Measurements from ENCODE around the gene PRR18.

Gene PRR18

DNA sequence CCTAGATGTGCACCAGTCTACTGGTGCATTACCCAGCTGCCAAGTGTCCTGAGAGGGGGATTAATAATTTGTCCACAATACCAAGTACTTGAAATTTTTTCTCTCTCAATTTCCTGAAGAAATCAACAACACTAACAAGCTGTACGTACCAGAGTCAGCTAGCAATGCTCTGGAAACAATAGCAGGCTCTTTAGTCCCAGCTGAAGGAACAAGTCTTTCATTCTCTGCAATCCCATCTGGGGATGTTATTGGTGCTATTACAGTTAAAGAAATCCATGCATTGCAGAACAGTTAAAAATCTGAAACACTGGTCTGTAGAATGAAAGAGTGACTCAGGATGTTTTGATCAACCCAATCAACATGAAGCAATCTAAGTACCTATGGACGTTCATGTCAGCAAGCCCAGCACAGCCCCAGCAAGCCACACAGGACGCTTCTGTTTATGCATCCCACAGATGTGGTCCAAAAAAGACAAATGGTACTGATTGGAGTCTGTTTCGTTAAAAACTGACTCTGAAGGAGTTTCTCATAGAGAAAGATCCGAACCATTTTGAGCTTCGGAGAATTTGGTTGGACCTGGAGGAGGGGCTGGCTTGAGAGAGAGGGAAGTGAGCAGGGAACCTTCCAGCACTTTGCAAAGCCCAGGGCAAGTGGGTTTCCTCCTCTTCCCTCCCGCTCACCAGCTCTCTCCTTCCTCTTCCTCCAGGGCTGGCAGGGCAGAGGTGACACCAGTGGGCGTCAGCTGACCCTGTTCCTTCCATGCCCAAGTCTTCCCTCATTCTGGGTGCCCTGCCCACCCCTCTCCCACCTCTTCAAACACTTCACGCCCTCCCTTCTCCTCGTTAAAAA lies 11.9 kb downstream of the PRR18 start:
- TF ChIP-seq, protein P1, sequence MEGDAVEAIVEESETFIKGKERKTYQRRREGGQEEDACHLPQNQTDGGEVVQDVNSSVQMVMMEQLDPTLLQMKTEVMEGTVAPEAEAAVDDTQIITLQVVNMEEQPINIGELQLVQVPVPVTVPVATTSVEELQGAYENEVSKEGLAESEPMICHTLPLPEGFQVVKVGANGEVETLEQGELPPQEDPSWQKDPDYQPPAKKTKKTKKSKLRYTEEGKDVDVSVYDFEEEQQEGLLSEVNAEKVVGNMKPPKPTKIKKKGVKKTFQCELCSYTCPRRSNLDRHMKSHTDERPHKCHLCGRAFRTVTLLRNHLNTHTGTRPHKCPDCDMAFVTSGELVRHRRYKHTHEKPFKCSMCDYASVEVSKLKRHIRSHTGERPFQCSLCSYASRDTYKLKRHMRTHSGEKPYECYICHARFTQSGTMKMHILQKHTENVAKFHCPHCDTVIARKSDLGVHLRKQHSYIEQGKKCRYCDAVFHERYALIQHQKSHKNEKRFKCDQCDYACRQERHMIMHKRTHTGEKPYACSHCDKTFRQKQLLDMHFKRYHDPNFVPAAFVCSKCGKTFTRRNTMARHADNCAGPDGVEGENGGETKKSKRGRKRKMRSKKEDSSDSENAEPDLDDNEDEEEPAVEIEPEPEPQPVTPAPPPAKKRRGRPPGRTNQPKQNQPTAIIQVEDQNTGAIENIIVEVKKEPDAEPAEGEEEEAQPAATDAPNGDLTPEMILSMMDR (conservative IDR thresholded peaks at IDR 0.05; ENCODE audit: control insufficient read depth, insufficient read depth, low read depth, low read length): no peak
- DNase-seq (ENCODE audit: low read depth): no peak
- H3K4me3 ChIP-seq (ENCODE audit: control insufficient read depth, low read depth, low read length): no peak overlapping the region

DNA sequence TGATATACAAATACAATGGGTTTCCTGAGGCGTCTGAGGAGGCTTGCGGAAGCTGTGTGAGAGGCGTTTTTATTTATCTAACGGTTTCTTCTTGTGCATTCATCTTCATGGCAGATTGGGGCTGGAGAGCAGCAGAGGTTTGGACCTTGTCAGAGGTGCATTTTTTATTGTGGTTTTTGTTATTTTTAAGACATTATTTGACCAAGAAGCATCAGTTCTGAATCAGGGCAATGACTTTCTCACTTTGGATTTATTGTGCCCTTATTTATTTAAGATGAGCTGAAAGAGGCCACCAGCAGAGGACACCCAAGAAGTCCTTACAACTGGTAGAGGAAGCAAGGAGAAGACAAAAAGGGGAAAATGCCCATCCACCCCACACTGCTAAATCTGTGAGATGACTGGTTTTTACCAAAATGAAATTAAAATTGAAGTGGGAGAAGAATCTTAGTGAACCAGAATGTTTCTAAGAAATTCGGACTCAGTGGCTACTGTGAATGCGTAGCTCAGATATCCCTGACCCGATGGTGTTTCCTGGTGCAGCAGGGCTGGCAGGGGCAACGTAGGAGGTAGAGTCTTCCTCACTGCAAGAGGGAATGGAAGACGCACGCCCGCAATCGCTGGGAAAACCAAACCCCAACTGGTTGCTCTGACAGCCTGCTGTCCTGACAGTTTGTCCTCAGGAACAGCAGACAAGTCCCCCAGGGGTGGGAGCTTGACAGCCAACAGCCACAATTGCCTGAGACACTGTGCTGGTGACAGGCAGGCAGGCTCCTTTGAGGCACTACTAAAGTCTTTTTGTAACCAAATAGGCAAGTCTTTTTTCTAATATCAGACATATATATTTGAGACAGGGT lies 14.2 kb downstream of the PRR18 start:
- H3K4me3 ChIP-seq (ENCODE audit: control insufficient read depth, low read depth, low read length): no peak overlapping the region
- TF ChIP-seq, protein P1 (conservative IDR thresholded peaks at IDR 0.05; ENCODE audit: control insufficient read depth, insufficient read depth, low read depth, low read length): no peak
- DNase-seq (ENCODE audit: low read depth): no peak

DNA sequence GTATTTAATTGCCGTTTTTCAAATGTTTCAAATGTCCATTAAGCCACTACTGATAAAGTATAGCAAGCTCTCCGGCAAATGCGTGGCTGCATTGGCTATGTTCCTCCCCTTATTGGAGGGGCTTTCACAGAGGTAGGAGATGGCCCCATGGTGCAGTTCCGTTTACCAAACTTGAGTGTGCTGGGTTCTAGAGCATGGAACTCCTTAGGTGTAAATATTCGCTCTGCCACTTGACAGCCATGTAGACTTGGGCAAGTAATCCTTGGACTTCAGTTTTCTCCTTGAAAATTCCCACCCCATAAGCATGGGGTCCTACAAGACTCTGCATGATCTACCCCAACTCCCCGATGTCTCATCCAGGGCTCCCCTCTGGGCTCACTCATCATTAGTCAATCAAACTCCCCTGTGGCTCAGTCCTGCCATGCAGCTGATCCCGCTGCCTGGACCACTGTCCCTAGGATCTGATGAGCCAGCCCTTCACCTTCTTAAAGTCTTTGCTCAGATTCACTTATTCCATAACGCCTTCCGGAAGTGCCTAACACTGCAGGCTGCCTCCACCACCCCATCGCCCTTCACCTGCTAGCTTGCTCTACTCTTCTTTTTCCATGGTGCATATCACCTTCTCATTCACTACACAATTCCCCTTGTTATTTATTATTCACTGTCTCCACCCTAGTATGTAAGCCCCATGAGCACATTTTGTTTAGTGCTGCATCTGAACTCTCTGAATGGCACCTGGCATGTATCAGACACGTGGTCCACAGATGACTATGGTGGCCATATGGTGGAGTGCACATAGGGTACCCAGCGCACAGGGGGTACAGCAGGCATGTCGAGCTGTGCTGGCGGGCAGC lies 18.8 kb downstream of the PRR18 start:
- TF ChIP-seq, protein P1 (conservative IDR thresholded peaks at IDR 0.05; ENCODE audit: control insufficient read depth, insufficient read depth, low read depth, low read length): no peak
- no peak for DNase-seq (ENCODE audit: low read depth)
- H3K4me3 ChIP-seq (ENCODE audit: control insufficient read depth, low read depth, low read length): no peak overlapping the region

DNA sequence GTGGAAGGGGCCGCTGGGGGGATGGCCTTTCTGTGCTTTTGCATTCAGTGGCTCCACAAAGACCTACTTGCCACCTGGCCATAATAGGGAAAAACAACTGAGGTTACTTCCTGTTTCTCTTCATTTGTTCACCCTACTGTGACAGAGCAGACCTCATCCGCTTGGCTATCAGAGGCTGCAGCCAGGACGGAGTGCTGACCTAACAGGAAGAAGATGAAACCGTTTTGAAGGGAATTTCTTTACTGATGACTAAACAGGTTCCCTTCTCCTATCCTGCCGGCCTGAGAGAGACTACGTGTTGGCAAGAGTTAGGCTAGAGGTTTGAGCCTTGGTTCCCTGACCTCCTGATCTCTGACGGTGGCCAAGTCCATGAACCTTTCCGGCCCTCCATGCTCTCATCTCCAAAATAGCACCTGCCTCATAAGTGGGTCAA lies 21.3 kb downstream of the PRR18 start:
- H3K4me3 ChIP-seq (ENCODE audit: control insufficient read depth, low read depth, low read length): no peak overlapping the region

DNA sequence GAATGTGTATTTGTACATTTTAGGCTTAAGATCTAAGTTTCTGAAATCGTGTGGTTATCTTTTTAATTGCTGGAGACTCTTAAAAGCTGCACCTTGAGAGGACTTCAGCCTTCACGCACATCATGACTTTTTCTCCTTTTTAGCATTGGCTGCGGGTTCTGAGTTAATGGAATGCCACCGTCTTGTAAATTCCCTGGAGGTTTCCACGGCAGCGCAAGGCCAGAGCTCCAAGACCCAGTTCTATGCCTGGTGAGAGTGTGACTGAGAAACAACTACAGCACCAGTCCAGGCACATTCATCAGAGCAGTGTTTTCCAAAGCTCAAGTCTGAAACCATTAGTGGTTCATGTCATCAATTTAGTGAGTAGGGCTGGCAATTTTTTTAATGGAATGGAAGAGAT lies 23.0 kb downstream of the PRR18 start:
- H3K4me3 ChIP-seq (ENCODE audit: control insufficient read depth, low read depth, low read length): no peak overlapping the region
- no peak for DNase-seq (ENCODE audit: low read depth)
- TF ChIP-seq, protein P1 (conservative IDR thresholded peaks at IDR 0.05; ENCODE audit: control insufficient read depth, insufficient read depth, low read depth, low read length): no peak

More for the DNA sequence above, 21.3 kb downstream of the PRR18 start:
- TF ChIP-seq, protein P1 (conservative IDR thresholded peaks at IDR 0.05; ENCODE audit: control insufficient read depth, insufficient read depth, low read depth, low read length): no peak
- DNase-seq (ENCODE audit: low read depth): no peak

DNA sequence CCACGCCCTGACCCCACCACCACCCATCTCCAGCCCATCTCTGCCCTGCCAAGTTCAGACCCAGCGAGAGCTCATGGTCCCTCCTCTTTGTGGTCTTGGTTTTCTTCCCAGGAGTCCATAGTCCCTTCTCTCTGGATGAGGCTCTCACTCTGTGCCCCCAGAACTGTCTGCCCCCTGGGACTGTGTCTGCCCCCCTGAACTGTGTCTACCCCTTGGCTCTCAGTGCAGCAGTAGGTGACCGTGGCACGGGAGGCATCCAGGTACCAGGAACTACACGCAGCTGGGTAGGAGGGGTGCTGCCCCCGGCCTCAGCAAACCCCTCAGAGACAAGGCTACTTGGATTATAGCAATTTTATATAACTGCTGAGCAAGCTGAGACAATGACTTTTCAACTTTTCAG lies 23.6 kb downstream of the PRR18 start:
- no peak overlapping the region for H3K4me3 ChIP-seq (ENCODE audit: control insufficient read depth, low read depth, low read length)
- TF ChIP-seq, protein P1 (conservative IDR thresholded peaks at IDR 0.05; ENCODE audit: control insufficient read depth, insufficient read depth, low read depth, low read length): no peak
- DNase-seq (ENCODE audit: low read depth): no peak

All from fibroblast of mammary gland (primary cell).